HG02642 (cell line): ENCODE results near the gene MYH13.
"Not testable (repeated sequence)": the region's sequence is repeated elsewhere in the genome, so short reads cannot be mapped to it uniquely, and the experiment has no call there.

Experiments used
- ATAC-seq: cut with Tn5 transposase; IDR thresholded peaks from one replicate; pipeline ENCODE4 v1.9.1; 2021; ENCODE audit warnings: mild to moderate bottlenecking; ENCODE audit not compliant: unreplicated experiment, poor library complexity

MYH13 gene

DNA sequence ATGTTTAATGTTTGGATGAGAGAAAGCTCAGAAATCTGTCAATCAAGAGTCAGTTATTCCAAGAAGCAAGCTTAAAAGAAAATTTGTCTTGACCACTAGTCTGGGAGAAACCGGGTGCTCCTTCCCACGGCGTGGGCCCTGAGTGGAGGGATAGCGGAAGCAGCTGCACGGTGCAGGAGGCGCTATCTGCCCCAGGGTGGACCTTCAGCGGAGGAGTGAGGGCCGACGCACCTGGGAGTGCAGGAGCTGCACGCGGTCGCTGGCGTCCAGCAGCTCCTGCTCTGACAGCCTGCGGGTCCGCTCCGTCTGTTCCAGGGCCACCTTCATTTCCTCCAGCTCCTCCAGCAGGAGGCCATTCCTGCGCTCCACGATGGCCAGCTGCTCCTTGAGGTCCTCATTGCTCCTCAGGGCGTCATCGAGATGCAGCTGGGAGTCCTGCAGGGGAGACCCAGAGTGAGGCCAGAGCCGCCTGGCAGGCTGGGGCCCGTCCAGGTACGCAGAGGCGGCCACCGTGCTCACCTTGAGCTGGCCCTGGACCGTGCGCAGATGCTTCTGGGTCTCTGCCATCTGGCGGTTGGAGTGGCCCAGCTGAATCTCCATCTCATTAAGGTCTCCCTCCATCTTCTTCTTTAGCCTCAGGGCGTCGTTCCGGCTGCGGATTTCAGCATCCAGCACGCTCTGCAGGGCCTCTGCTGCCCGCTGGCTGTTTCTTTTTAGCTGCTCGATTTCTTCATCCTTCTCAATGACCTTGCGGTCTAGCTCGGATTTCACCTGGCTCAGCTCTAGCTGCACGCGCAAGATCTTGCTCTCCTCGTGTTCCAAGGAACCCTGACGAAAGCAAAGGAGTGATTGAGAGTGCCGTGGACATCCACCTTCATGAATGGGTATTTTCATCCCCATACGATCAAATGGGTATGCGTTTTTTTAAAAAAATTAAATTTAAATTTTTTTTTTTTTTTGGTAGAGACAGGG lies 63.5 kb downstream of the MYH13 start:
- ATAC-seq: no peak

DNA sequence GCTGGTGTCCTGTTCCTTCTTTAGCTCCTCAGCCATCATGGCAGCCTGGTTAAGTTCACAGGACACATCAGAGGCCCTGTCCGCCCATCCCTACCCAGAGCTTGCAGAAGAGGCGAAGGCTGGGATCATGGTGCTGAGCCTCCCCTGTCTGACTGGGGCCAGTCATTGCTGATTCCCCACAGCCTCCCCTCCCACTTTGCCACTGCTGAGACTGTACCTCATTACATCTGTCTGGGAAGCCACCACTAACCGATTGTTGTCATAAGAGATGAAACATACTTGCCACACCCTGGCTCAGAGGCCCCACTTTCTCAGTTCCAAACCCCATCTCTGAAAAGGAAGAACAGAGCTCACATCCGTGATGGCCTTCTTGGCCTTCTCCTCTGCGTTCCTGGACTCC lies 66.2 kb downstream of the MYH13 start:
- ATAC-seq: no peak

DNA sequence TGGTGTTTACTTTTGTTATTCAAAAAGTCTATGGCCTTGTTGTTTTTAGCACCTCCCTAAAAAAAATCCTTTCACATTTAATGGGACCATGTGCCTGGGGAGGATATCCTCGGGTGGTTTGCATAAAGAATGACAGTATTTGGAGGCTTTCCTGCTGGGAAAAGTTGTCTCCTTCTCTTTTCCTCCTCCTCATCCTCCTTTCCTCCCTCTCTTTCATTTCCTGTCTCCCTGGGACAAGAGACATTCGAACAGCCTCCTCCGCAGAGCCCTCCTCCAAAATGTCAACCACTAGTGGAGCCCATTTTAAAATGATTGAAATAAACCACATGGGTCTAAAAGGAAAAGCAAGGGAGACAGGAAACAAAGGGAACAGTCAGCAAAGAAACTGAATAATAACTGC lies 67.4 kb downstream of the MYH13 start:
- ATAC-seq: no peak

DNA sequence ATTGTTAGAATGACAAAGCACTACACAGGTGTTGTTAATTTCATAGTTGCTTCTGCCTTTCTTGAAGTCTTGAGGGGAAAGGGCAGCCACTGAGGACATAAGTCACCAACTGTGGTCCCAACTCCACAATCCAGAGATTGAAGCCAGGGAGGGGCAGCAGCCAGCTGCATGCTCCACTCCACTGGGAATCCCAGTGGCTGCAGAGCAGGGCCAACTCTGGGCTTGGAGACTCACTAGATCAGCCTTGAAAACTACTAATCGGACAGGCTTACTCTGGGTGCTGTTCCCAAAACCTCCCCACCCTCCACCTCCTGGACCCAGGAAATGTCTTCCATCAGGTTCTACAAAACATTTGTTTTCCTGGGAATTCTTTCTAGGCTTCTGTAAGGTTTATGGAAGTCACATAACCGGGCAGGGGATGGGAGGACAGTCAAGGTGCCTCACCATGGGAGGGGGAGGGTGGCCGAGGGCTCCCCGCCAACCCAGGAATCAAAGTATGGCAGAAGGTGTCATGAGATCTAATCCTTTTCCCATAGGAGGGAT lies 68.0 kb downstream of the MYH13 start:
- ATAC-seq: no peak

DNA sequence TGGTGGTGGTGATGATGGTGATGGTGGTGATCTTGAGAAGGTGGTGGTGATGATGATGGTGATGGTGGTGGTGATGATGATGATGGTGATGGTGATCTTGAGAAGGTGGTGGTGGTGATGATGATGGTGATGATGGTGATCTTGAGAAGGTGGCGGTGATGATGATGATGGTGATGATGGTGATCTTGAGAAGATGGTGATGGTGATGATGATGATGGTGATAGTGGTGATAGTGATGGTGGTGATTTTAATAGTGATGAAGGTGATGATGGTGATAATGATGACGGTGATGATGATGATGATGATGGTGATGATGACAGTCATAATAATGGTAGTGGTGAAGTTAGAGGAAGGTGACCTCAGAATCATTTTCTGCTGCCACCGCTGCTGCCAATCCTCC lies 75.1 kb downstream of the MYH13 start:
- no peak for ATAC-seq

DNA sequence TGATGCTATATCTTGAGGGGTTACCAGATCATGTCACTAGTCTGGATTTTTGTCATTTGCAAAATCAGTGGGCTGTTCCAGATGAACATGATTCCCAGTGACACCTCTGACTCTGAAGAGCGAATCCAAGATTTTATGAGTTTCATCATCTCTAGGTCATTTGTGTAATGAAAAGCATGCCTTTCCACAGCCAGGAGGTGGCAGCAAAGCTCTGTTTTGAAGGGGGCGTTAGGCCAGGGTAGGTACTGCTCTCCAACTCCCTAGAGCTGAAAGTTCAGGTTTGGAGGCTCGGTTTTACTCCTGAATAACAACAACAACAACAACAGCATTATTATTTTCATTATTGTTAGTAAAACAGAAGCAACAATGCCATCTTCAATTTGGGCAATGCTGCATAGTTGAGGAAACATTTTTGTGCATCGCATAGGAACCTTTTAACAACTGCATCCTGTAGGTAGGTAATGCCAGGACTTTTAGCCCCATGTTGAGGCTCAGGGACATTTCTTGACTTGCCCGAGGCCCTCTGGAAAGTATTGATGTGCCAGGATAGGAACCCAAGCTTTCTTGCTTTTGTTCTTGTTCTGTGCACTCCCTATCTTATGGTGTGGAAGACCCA lies 77.0 kb downstream of the MYH13 start:
- peak; percentile 43 for ATAC-seq

DNA sequence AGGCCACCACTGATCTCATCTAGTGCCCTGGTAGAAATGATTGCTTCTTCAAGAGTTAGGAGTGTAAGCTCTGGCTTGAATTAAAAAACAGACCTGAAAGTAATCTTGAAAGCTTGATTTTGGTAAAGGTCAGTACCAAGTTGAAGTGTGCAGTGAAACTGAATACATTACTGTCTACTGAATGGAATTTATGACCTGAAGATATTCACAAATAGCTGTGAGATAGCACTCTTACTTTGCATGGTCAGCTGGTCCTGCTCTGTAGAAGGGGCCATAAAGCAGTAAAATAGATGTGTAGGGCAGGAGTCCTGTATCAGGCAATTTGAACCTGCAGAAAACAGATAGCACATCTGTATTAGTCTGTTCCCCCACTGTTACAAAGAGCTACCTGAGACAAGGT lies 78.6 kb downstream of the MYH13 start:
- no peak for ATAC-seq

DNA sequence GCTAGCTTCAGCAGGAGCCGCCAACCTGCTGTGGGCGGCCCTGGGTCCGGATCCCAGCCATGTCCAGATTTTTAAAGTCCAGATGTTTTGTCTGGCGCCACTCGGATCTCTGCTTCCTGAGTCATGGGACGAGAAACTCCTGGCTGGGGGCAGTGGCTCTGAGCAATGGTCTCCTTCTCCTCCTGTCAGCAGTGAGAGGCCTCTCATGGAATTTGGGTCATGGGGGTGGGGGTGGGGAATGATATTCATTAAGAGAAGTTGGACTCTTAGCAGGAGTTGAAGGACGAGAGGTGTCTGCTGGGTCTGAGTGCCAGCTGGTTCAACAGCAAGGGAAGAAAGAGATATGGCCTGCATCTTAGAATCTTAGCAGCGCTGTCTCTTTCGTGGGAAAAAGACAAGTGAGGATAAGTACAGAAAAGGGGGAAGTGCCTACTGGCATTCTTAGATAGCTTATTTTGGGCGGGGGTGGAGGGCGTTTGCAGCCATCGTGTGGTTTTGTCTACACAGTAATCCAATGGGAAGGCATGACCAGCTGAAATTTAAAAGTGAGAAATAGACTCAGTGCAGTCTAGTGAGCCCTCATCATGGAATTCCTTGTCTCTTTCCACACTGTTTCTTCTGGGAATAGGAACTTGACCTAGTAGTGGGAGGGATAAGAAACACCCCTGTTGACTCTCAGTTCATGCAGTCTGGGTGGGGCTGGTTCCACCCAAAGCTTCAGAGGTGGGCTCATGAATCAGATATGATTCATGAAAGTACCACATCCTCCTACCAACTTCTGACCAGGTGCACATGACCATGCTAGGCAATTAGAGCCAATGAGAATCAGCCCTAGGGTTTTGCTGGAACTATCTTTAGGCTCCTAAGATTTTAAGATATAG lies 80.5 kb downstream of the MYH13 start:
- ATAC-seq: no peak

DNA sequence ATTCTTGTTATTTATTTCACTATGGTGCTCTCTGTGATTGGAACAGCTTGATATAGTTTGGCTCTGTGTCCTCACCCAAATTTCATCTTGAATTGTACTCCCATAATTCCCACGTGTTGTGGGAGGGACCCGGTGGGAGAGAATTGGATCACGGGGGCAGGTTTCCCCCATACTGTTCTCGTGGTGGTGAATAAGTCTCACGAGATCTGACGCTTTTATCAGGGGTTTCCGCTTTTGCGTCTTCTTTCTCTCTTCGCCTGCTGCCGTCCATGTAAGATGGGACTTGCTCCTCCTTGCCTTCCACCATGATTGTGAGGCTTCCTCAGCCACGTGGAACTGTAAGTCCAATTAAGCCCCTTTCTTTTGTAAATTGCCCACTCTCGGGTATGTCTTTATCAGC lies 81.2 kb downstream of the MYH13 start:
- not testable (repeated sequence) for ATAC-seq

DNA sequence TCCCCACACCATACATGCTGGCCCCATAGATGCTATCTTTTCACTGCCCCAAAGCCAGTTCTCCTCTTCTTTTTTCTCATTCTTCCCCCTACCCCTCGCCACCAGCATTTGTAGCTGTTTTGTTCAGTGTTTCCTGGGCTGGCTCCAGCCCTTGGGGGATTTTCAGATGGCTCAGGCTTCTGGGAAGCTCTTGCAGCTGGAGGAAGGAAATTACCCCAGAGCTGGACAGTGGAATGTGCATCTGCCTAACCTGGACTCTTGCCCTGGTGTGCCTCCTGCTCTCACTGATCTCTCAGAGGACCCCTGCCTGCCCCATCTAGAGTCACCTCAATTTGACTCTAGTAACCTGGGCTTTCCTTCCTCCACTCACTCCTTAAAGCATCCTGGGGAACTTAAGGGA lies 82.8 kb downstream of the MYH13 start:
- no peak for ATAC-seq

DNA sequence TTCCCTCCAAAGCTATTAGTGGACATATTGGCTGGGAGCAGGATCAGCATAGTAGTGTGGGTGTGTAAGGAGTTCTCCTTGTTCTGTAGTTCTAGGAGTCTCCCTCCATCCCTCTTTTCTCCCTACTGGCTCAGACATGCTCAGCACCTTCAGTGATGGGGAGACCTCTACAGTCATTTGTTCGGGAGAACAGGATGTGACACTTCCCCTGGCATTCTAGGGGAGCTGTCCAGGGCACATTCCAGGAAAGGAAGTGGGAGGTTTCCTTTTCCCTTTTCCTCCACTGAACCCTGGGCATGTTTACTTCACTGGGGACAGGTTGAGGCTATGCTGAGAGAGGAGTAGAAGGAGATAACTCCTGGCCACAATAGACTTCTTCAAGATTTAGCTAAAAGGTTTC lies 86.5 kb downstream of the MYH13 start:
- ATAC-seq: no peak

DNA sequence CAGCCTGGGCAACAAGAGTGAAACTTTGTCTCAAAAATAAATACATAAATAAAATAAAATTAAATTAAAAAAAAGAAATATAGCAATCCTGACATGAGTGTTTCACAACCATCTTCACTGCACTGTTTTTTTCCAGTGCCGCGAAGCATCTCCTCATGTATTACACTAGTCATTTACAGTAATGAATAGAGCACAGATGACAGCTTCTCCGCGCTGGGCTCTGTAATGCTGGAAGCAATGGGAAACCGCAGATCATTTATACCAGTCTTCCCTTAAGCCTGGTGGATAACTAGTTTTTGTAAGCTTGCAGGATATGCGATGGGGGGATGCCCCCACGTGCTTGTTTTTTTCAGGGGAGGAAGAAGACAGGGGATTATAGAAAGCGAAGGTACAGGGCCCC lies 86.9 kb downstream of the MYH13 start:
- ATAC-seq: no peak

DNA sequence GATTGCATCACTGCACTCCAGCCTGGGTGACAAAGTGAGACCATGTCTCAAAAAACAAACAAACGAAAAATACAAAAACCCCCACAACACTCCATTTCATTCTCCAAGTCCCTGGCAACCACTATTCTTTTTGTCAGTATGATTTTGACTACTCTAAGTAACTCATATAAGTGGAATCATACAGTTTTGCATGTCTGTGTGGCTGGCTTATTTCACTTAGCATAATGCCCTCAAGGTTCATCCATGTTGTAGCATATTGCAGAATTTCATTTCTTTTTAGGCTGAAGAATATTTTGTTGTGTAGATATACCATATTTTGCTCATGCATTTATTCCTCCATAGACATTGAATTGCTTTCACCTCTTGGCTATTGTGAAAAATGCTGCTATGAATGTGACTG lies 92.7 kb downstream of the MYH13 start:
- ATAC-seq: no peak

DNA sequence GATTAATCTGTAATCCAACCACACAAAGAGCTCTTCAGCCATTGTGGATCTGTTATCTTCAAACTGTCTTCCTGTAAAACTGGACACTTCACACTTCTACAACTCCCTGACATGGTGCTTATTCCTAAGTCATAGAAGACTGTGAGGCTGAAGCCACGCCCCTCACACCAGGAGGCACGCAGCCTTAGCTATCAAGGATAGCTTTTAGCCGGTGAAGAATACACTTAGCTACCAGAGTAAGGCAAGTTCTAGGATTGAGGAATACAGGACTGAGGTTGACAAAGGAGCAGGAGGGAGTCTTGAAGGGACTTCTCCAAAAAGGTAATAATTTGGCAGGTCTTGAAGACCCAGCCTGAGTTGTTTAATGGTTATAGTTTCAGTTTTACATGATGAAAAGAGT lies 94.6 kb downstream of the MYH13 start:
- ATAC-seq: no peak

DNA sequence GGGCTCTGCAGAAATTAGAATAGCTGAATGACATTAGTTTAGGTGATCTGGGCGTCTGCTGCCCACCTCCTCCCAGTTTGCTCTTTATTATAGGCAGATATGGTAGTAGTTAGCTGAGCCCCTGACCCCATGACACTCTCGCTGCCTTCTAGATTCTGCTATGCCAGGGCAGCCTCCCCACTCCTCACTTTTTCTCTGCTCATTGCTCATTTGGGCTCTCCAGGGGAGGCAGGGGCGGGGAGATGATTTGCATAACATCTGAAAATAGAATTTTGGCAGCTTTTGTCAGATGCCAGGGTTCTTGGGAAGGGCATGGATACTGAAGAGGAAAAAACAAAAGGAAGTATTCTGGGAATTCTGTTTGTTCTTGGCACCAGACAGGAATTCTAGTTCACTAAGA lies 96.4 kb downstream of the MYH13 start:
- no peak for ATAC-seq

DNA sequence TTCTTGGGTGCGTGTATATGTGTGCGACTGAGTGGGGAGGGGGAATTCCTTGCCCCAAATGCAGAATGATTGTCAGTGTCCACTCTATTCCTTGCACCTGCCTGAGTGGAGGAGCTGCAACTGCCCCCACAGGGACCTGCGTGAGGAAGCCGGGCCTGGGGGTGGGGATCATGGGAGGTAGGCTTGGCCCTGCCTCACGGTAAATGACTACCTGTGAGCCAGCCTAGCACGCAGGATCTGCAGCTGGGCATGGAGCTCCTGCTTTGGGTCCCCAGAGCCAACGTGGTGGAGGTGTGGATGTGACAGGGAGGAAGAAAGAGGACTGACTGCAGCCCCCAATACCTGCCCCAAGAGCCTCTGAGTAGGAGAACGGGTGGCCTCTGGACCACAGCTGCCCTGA lies 97.4 kb downstream of the MYH13 start:
- no peak for ATAC-seq

DNA sequence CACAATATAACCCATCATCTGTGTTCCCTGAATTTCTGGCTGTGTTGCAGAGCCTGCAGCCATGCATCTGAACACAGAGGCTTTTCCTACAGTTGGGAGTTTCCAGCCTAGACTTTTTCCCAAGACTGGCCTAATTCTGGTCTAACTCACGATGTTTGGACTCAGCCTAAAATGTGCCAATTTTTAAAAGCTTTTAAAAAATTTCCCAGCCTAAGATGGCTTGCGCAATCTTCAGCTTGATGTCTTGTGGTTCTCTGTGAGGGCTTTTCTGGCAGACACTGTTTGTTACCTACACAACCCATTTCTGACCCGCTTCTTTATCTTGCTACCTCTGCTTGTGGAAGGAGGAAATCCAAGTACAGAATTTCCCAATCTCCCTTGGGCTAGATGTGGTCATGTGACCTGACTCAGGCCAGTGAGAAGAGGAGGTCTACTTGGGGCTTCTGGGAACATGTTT lies 101.7 kb downstream of the MYH13 start:
- ATAC-seq: no peak

DNA sequence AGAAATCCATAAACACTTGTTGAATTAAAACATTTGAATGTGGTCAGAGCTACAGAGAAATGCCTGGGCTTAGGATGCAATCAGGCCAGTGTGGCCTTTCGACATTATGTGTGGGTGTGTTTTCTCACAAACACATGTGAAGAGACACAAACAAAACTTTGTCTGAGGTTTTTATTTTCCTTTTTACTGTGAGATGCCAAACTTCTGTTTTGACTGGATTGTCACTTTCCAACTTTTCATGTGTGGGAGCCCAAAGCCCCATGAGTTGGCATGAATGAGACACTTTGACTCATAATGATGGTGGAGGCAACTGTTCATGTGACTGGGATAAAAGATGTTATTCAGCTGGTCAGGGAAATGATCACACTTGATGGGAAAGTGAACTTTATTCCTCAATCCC lies 102.5 kb downstream of the MYH13 start:
- no peak for ATAC-seq

DNA sequence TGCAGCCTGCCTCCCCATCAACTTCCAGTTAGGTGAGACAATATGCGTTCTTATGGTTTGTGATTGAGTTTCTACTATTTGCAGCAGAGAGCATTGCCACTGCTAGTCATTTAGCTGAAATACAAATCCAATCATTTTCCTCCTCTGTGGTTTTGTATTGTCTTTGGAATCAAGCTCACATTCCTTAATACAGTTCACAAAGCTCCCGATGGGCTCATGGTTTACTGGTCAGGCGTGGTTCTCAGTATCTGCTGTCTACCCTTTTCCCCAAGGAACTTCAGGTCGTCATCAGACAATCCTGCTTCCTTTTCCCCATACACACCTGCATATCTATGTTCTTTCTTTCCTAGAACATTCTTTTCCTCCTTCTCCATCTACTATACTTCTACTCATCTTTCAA lies 104.8 kb downstream of the MYH13 start:
- no peak for ATAC-seq

DNA sequence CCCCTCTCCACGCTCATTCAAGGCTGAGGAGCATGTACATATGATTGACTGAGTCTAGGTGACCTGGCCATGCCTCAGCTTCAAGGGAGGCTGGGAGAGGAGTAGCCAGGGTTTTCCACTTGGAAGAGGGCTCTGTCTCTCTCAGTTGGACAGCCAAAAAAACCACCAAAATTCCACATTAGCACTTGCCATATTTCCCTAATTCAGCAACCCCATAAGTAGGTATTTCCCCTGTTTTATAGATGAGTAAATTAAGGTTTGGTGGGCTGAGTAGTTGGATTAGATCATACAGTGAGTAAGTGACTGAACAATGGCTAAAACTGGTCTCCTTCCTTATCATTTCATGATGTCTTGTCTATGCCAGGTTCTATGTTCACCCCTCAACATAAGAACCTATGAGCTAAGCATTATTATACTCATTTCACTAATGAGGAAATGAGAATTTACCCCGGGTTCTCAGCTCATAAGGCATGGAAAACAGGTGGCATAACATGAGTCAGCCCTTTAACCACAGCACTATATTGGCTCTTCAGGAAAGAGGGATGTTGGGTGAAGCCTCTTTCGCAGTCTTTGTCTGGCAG lies 106.4 kb downstream of the MYH13 start:
- ATAC-seq: no peak
